ENCODE results near the gene CMTM6. TPM values are rescaled to one million over a fixed set of nuclear protein-coding genes. Genes with fewer than 3 reads are reported as not detected.
A peak's percentile ranks its signal among the peaks of the same experiment; 100 is the strongest.
"Not testable (repeated sequence)": the region's sequence is repeated elsewhere in the genome, so short reads cannot be mapped to it uniquely, and the experiment has no call there.

CMTM6 gene
- total RNA-seq: 123 TPM
- 42.2 TPM for polyA plus RNA-seq

DNA sequence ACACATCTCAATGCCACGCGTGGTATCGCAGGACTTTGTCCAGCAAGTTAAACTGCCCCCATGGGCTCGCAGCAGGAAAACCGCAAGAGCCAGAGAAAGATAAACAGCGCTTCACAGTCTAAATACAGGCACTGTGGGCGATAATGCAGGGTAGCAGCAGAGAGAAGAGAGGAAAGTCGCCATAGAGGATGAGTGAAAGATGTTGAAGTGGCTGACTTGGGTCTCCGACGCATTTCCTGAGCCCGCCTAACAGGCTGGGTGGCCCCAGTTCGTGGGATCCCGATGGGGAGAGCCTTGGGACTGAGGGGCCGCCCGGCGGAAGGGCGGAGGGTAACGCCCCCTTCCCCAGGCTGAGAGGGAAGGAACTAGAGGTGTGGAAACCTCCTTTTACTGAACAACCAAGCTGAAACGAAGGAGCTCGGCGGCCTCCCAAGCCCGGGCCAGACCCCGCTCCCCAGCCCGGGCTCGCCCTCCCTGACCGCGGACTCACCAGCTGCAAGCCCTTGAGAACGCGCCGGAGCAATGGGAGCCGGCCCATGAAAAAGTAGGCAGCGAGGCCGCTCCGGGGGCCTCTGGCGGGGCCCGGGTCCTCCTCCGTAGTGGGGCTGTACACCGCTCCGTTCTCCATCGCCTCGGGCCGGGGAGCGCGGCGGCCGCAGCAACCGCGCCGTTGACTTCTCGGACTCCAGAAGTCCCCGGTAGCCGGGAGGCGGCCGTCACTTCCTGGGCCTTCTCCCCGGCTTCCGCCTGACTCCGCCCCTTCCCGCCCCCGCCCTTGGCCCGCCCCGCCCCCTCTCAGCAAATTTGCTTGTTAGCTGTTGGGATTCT is at the start of gene CMTM6:
TSS of gene CMTM6 (minus strand) at position 735 of the 828 bp plus-strand sequence. CDS start at position 628, 107 bp downstream.
- DNase-seq (ENCODE audit: extremely low spot score): peak; percentile 60
- WGBS: under 1% methylated on average over 61 of the region's 61 CpGs
- peak within 1 kb of the TSS; percentile 87 for H3K4me3 ChIP-seq (ENCODE audit: low read depth, low read length)
- H3K27ac ChIP-seq (ENCODE audit: low read depth): peak within 1 kb of the TSS; percentile 96
- no peaks in the 10 kb centered on the region for H3K36me3 ChIP-seq (ENCODE audit: insufficient read depth)
- peaks cover 2% of the 10 kb centered on the region for H3K4me1 ChIP-seq (ENCODE audit: insufficient read depth)

DNA sequence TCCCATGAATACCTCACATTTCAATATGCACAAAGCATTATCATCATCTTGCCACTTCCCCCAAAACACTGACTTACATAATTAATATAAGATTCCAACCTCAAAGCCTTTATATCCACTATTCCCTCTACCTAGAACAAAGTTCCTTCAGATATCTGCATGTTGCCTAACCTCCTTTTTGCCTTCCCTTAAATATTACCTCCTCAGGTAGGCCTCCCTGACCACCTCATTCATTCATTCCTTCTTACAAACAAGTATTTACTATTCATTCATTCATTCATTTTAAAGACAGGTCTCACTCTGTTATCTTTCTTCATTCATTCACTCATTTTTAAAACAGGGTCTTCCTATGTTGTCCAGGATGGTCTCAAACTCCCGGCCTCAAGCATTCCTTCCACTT is 49.4 kb upstream of the CMTM6 start:
- Histone ChIP-seq H3K36me3 (ENCODE audit: insufficient read depth) (peaks cover 1% of the 10 kb centered on the region), H3K4me3 (ENCODE audit: low read depth, low read length) (no peak overlapping the region), H3K4me1 (ENCODE audit: insufficient read depth) (no peaks in the 10 kb centered on the region), H3K27ac (ENCODE audit: low read depth) (no peak overlapping the region)
- WGBS: 86% methylated on average over 1 of the region's 1 CpG
- DNase-seq (ENCODE audit: extremely low spot score): no peak

- no peak for DNase-seq (ENCODE audit: extremely low spot score)
- Histone ChIP-seq H3K4me3 (ENCODE audit: low read depth, low read length) (no peak overlapping the region), H3K4me1 (ENCODE audit: insufficient read depth) (no peaks in the 10 kb centered on the region), H3K36me3 (ENCODE audit: insufficient read depth) (no peaks in the 10 kb centered on the region), H3K27ac (ENCODE audit: low read depth) (no peak overlapping the region)
These were observed 48.8 kb upstream of the CMTM6 start for GRCh38 chr3:32551496-32551895.

GRCh38 chr3:32551087-32551486 is 48.4 kb upstream of the CMTM6 start:
- Histone ChIP-seq H3K36me3 (ENCODE audit: insufficient read depth) (no peaks in the 10 kb centered on the region), H3K27ac (ENCODE audit: low read depth) (no peak overlapping the region), H3K4me3 (ENCODE audit: low read depth, low read length) (no peak overlapping the region), H3K4me1 (ENCODE audit: insufficient read depth) (no peaks in the 10 kb centered on the region)
- 80% methylated on average over 2 of the region's 2 CpGs for WGBS
- no peak for DNase-seq (ENCODE audit: extremely low spot score)

GRCh38 chr3:32545305-32545704 is 42.7 kb upstream of the CMTM6 start:
- H3K4me1 ChIP-seq (ENCODE audit: insufficient read depth): no peaks in the 10 kb centered on the region
- H3K4me3 ChIP-seq (ENCODE audit: low read depth, low read length): no peak overlapping the region
- no peak overlapping the region for H3K27ac ChIP-seq (ENCODE audit: low read depth)
- no peak for DNase-seq (ENCODE audit: extremely low spot score)
- no peaks in the 10 kb centered on the region for H3K36me3 ChIP-seq (ENCODE audit: insufficient read depth)

- Histone ChIP-seq H3K4me1 (ENCODE audit: insufficient read depth) (no peaks in the 10 kb centered on the region), H3K27ac (ENCODE audit: low read depth) (no peak overlapping the region), H3K4me3 (ENCODE audit: low read depth, low read length) (no peak overlapping the region), H3K36me3 (ENCODE audit: insufficient read depth) (no peaks in the 10 kb centered on the region)
- 63% methylated on average over 2 of the region's 2 CpGs for WGBS
- no peak for DNase-seq (ENCODE audit: extremely low spot score)
These were observed 42.2 kb upstream of the CMTM6 start for GRCh38 chr3:32544894-32545293.

- no peaks in the 10 kb centered on the region for H3K4me1 ChIP-seq (ENCODE audit: insufficient read depth)
- H3K36me3 ChIP-seq (ENCODE audit: insufficient read depth): no peaks in the 10 kb centered on the region
- H3K4me3 ChIP-seq (ENCODE audit: low read depth, low read length): no peak overlapping the region
- H3K27ac ChIP-seq (ENCODE audit: low read depth): no peak overlapping the region
- whole genome bisulfite sequencing: 95% methylated on average over 2 of the region's 2 CpGs
- DNase-seq (ENCODE audit: extremely low spot score): no peak
These were observed 40.2 kb upstream of the CMTM6 start for GRCh38 chr3:32542807-32543206.

DNA sequence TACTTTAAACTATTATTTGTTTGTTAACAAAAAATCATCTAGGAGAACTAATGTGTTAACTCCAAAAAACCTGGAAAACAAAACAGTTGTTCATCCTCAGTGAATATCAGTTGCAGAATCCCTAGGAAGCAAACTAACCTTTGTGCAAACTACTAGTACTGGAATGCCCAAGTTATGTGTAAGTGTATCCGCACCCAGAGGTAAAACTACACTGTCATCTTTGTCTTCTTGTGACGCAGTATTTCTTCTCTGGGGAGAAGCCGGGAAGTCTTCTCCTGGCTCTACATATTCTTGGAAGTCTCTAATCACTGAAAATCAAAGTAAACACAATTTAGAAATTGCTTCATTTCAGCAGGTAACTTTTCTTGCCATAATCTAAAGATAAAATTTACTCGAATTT is 38.2 kb upstream of the CMTM6 start:
- Histone ChIP-seq H3K4me1 (ENCODE audit: insufficient read depth) (no peaks in the 10 kb centered on the region), H3K27ac (ENCODE audit: low read depth) (no peak overlapping the region), H3K4me3 (ENCODE audit: low read depth, low read length) (no peak overlapping the region), H3K36me3 (ENCODE audit: insufficient read depth) (no peaks in the 10 kb centered on the region)
- WGBS: 89% methylated on average over 4 of the region's 4 CpGs
- DNase-seq (ENCODE audit: extremely low spot score): no peak

GRCh38 chr3:32532434-32532833 is 29.8 kb upstream of the CMTM6 start:
- Histone ChIP-seq H3K36me3 (ENCODE audit: insufficient read depth) (peaks cover 2% of the 10 kb centered on the region), H3K27ac (ENCODE audit: low read depth) (no peak overlapping the region), H3K4me1 (ENCODE audit: insufficient read depth) (no peaks in the 10 kb centered on the region), H3K4me3 (ENCODE audit: low read depth, low read length) (no peak overlapping the region)
- WGBS: 98% methylated on average over 1 of the region's 1 CpG
- no peak for DNase-seq (ENCODE audit: extremely low spot score)

DNA sequence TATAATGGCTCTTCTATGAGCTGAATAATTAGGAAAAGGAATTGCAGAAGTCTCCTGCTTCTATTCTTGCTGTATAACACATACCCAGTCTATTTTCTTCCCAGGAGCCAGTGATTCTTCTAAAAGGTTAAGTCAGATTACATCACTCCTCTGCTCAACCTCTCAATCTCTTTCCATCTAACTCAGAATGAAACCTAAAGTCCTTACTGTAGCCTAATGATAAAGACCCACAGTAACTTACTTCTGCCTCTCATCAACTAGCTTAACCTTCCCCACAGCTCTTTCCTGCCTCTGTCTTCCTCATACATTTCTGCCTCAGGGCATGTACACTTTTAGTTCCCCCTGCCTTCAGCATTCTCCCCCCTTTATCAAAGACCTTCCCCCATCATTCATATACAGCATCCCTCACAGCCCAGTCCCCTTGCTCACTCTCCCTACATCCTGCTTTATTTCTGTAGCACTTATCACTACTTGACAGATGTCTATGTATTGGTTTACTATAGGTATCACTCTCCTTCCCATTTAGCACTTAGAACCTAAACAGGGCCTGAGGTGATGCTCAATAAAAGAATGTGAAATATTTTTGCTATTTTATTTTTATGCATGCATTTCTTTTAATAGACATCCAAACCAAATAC is 28.5 kb upstream of the CMTM6 start:
- Histone ChIP-seq H3K27ac (ENCODE audit: low read depth) (no peak overlapping the region), H3K4me3 (ENCODE audit: low read depth, low read length) (no peak overlapping the region), H3K4me1 (ENCODE audit: insufficient read depth) (no peaks in the 10 kb centered on the region), H3K36me3 (ENCODE audit: insufficient read depth) (peaks cover 4% of the 10 kb centered on the region)
- DNase-seq (ENCODE audit: extremely low spot score): no peak

DNA sequence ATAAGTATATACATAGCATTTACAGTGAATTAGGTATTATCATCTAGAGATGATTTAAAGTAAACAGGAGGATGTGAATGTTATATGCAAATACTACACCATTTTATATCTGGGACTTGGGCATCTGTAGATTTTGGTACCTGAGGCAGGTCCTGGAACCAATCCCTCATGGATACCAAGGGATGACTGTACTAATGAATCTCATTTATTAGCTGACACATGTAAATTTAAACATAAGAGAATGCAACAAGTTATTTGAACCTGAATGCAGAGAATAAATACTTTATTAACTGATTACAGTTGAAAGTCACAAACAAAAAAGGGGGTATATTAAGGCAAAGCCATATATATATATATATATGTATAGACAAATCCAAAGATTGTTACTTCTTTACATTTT is 23.1 kb upstream of the CMTM6 start:
- H3K4me1 ChIP-seq (ENCODE audit: insufficient read depth): no peaks in the 10 kb centered on the region
- no peak overlapping the region for H3K27ac ChIP-seq (ENCODE audit: low read depth)
- H3K36me3 ChIP-seq (ENCODE audit: insufficient read depth): peaks cover 2% of the 10 kb centered on the region
- no peak for DNase-seq (ENCODE audit: extremely low spot score)
- no peak overlapping the region for H3K4me3 ChIP-seq (ENCODE audit: low read depth, low read length)

DNA sequence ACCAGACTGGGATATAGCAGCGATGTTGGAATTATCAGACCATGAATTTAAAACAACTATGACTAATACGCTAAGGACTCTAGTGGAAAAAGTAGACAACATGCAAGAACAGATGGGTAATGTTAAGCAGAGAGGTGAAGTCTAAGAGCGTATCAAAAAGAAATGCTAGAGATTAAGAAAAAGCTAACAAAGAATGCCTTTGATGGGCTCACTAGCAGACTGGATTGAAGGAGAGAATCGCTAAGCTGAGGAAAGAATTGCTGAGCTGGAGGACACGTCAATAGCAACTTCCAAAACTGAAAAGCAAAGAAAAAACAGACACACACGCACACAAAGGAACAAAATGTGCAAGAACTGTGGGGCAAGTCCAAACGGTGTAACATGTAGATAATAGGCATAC is 20.0 kb upstream of the CMTM6 start:
- peaks cover 2% of the 10 kb centered on the region for H3K36me3 ChIP-seq (ENCODE audit: insufficient read depth)
- no peak overlapping the region for H3K27ac ChIP-seq (ENCODE audit: low read depth)
- 34% methylated on average over 7 of the region's 7 CpGs for WGBS
- H3K4me1 ChIP-seq (ENCODE audit: insufficient read depth): no peaks in the 10 kb centered on the region
- DNase-seq (ENCODE audit: extremely low spot score): no peak
- no peak overlapping the region for H3K4me3 ChIP-seq (ENCODE audit: low read depth, low read length)

- H3K27ac ChIP-seq (ENCODE audit: low read depth); DNase-seq (ENCODE audit: extremely low spot score); H3K36me3 ChIP-seq (ENCODE audit: insufficient read depth); H3K4me3 ChIP-seq (ENCODE audit: low read depth, low read length); H3K4me1 ChIP-seq (ENCODE audit: insufficient read depth): not testable (repeated sequence)
- WGBS: 97% methylated on average over 5 of the region's 5 CpGs
These were observed 16.3 kb upstream of the CMTM6 start for GRCh38 chr3:32518921-32519320.

DNA sequence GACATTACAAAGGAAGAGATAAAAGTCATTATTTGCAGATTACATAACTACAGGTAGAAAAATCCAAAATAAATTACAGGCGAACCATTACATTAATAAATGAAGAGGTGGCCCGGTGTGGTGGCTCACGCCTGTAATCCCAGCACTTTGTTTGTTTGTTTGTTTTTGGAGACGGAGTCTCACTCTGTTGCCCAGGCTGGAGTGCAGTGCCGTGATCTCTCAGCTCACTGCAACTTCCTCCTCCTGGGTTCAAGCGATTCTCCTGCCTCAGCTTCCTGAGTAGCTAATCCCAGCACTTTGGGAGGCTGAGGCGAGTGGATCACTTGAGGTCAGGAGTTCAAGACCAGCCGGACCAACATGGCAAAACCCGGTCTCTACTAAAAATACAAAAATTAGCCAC is 14.1 kb upstream of the CMTM6 start:
- H3K4me3 ChIP-seq (ENCODE audit: low read depth, low read length); DNase-seq (ENCODE audit: extremely low spot score); H3K4me1 ChIP-seq (ENCODE audit: insufficient read depth); H3K27ac ChIP-seq (ENCODE audit: low read depth); H3K36me3 ChIP-seq (ENCODE audit: insufficient read depth): not testable (repeated sequence)
- WGBS: 86% methylated on average over 9 of the region's 9 CpGs
